ENCODE data around the gene ZBTB49.
"Not testable (repeated sequence)": the region's sequence is repeated elsewhere in the genome, so short reads cannot be mapped to it uniquely, and the experiment has no call there.

The ZBTB49 gene

GRCh38 chr4:4289941-4290850, at the start of gene ZBTB49, which contains the start of gene LYAR:
Gene ZBTB49 (plus strand): TSS chr4:4290251. CDS start chr4:4299946, 9,695 bp downstream.
Gene LYAR (minus strand): TSS chr4:4290154. CDS start chr4:4283742, 6,412 bp downstream.
- peak; percentile 92 to 95 for DNase-seq
- Histone ChIP-seq H3K9me3 (no peaks in the 10 kb centered on the region), H3K36me3 (peaks cover 0 to 10% (median 5%) of the 10 kb centered on the region in 3 donors), H3K27ac (peak within 1 kb of the TSS; percentile 76 to 87), H3K4me3 (peak within 1 kb of the TSS; percentile 85 to 92), H3K4me1 (peaks cover 0 to 33% (median 23%) of the 10 kb centered on the region in 4 donors), H3K27me3 (no peaks in the 10 kb centered on the region)
- no peak for TF ChIP-seq CTCF (IDR thresholded peaks at IDR 0.05)
- intact Hi-C loops (cut with DNase I; ENCODE audit: low total_unique reads), result no loop called here

GRCh38 chr4:4245172-4245571, 44.9 kb upstream of the ZBTB49 start:
- peaks cover 0 to 20% (median 14%) of the 10 kb centered on the region in 4 donors for H3K4me1 ChIP-seq
- no peak overlapping the region for H3K4me3 ChIP-seq
- peaks cover 31 to 58% (median 44%) of the 10 kb centered on the region in 3 donors for H3K36me3 ChIP-seq
- intact Hi-C loops (cut with DNase I; ENCODE audit: low total_unique reads), result no loop called here
- no peak overlapping the region for H3K27ac ChIP-seq
- no peak for TF ChIP-seq CTCF (IDR thresholded peaks at IDR 0.05)
- H3K27me3 ChIP-seq, result no peaks in the 10 kb centered on the region
- DNase-seq, result no peak
- H3K9me3 ChIP-seq, result no peaks in the 10 kb centered on the region

- no peaks in the 10 kb centered on the region for H3K9me3 ChIP-seq
- peaks cover 0 to 20% (median 14%) of the 10 kb centered on the region in 4 donors for H3K4me1 ChIP-seq
- H3K36me3 ChIP-seq, result peaks cover 19 to 33% (median 23%) of the 10 kb centered on the region in 3 donors
- H3K27me3 ChIP-seq, result no peaks in the 10 kb centered on the region
- H3K27ac ChIP-seq, result peak overlapping the region; percentile 91 to 93
- peak overlapping the region; percentile 77 to 78 for H3K4me3 ChIP-seq
- TF ChIP-seq CTCF (IDR thresholded peaks at IDR 0.05), result no peak
- intact Hi-C loops (cut with DNase I; ENCODE audit: low total_unique reads), result no loop called here
- no peak for DNase-seq
Observed at GRCh38 chr4:4247696-4248028, 42.4 kb upstream of the ZBTB49 start.

- peak; percentile 12 to 21 for TF ChIP-seq CTCF (IDR thresholded peaks at IDR 0.05)
- intact Hi-C loops (cut with DNase I; ENCODE audit: low total_unique reads), result no loop called here
- peaks cover 18 to 27% (median 19%) of the 10 kb centered on the region in 3 donors for H3K36me3 ChIP-seq
- H3K27ac ChIP-seq, result peak within 1 kb of the TSS; percentile 91 to 93
- peak within 1 kb of the TSS; percentile 77 to 78 for H3K4me3 ChIP-seq
- peak; percentile 90 to 94 for DNase-seq
- no peaks in the 10 kb centered on the region for H3K9me3 ChIP-seq
- H3K4me1 ChIP-seq, result peaks cover 0 to 20% (median 14%) of the 10 kb centered on the region in 4 donors
- no peaks in the 10 kb centered on the region for H3K27me3 ChIP-seq
Observed at GRCh38 chr4:4248029-4248884, 41.8 kb upstream of the ZBTB49 start, which contains the start of gene TMEM128. Gene TMEM128 (minus strand): TSS chr4:4248223. CDS start chr4:4248202, 21 bp downstream.

- H3K9me3 ChIP-seq, result no peaks in the 10 kb centered on the region
- no peak for TF ChIP-seq CTCF (IDR thresholded peaks at IDR 0.05)
- H3K4me1 ChIP-seq, result peaks cover 0 to 20% (median 14%) of the 10 kb centered on the region in 4 donors
- DNase-seq, result no peak
- H3K27me3 ChIP-seq, result no peaks in the 10 kb centered on the region
- peak overlapping the region; percentile 91 to 93 for H3K27ac ChIP-seq
- peaks cover 13 to 21% (median 15%) of the 10 kb centered on the region in 3 donors for H3K36me3 ChIP-seq
- H3K4me3 ChIP-seq, result peak overlapping the region; percentile 77 to 78
- intact Hi-C loops (cut with DNase I; ENCODE audit: low total_unique reads), result no loop called here
Observed at GRCh38 chr4:4248885-4249203, 41.2 kb upstream of the ZBTB49 start.

GRCh38 chr4:4249342-4249741, 40.7 kb upstream of the ZBTB49 start:
- H3K27me3 ChIP-seq; intact Hi-C loops (cut with DNase I; ENCODE audit: low total_unique reads); H3K9me3 ChIP-seq; H3K27ac ChIP-seq; H3K4me3 ChIP-seq: not testable (repeated sequence)
- Histone ChIP-seq H3K36me3 (peaks cover 8 to 16% (median 10%) of the 10 kb centered on the region in 3 donors), H3K4me1 (peaks cover 0 to 20% (median 14%) of the 10 kb centered on the region in 4 donors)
- DNase-seq, result peak in 1 of 2 donors; percentile 35

All from tibial artery (tissue), 4 donors.